ENCODE results near the gene ADARB2.

Gene ADARB2

GRCh38 chr10:1596482-1597099 is 140.7 kb downstream of the ADARB2 start:
- DNase-seq (ENCODE audit: low read depth, low spot score): no peak

DNA sequence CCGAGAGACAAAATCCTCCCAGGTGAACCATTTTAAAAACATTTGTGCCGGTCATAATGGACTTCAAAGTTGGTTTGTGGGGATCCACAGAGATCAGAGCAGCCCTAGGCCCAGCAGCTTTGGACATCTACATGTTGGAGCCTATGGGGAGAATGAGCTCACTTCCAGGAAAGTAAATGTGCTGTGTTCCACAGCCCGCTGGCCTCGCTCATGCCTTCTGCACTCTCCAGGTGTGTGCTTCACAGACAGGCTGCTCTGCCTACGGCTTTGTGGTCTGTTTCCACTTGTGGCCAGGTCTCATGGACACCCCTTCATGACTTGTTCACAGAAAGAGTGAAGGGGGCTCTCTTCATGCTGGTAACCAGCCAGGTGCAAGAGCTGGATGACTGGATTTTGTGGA is 141.6 kb downstream of the ADARB2 start:
- DNase-seq (ENCODE audit: low read depth, low spot score): no peak

DNA sequence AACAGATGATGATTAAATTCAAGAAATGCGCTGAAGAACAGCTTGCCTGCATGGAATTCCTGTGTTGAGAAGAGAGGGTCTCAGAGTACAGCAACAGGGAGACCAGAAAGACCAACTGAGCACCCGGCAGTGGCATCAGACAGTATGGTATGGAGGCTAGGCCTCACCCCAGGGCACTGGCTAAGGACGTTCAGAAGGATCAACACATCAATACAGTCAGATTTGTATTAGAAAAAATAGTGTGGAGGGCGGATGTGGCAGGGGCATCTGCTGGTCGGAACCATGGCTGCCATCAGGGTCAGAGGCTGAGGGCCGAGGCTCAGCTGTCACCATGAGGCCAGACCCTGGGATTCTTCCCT is 142.1 kb downstream of the ADARB2 start:
- no peak for DNase-seq (ENCODE audit: low read depth, low spot score)

- DNase-seq (ENCODE audit: low read depth, low spot score): no peak
These were observed 142.7 kb downstream of the ADARB2 start for GRCh38 chr10:1594372-1595241.

GRCh38 chr10:1591742-1592141 is 145.6 kb downstream of the ADARB2 start:
- no peak for DNase-seq (ENCODE audit: low read depth, low spot score)

DNA sequence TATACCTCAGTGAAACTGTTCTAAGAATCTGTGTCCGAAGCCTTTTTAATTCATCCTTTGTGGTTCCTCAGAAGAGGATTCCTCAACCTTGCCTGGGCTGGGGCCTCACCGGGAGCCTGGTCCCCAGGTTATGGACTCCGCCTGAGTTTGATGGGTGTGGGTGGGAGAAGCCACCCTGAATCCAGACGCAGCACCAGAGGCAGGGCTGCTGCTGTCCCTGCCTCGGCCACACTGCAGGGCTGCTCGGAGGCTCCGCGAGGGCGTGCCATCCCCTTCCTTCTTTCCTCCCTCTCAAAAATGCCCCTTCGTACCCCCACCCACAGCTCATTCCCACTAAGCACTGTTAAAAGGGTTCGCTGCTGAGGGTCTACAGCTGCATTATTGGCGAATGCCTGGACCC is 146.3 kb downstream of the ADARB2 start:
- no peak for DNase-seq (ENCODE audit: low read depth, low spot score)

- no peak for DNase-seq (ENCODE audit: low read depth, low spot score)
These were observed 148.1 kb downstream of the ADARB2 start for GRCh38 chr10:1589257-1589656.

DNA sequence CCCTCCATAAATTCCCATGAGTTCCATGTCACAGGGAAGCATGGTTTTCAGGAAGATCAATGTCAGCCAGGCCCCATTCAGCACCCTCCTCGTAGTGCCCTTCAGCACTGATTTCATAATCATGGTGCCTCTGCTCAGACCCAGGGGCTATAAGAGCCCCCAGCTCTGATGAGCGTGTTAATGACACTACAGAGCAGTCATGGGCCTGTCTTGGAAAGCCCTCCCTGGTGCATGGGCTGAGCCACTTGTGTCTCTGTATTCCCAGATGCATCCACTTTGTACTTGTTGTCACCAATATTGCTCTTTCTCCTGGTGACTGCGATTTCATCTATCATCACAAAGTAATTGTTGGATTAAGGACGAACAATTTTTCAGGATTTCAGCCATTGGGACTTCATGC is 154.6 kb downstream of the ADARB2 start:
- DNase-seq (ENCODE audit: low read depth, low spot score): no peak

- peak; percentile 19 for DNase-seq (ENCODE audit: low read depth, low spot score)
These were observed 156.1 kb downstream of the ADARB2 start for GRCh38 chr10:1581189-1581588.

GRCh38 chr10:1579671-1580070 is 157.7 kb downstream of the ADARB2 start:
- DNase-seq (ENCODE audit: low read depth, low spot score): no peak

- no peak for DNase-seq (ENCODE audit: low read depth, low spot score)
These were observed 158.2 kb downstream of the ADARB2 start for GRCh38 chr10:1579141-1579491.

DNA sequence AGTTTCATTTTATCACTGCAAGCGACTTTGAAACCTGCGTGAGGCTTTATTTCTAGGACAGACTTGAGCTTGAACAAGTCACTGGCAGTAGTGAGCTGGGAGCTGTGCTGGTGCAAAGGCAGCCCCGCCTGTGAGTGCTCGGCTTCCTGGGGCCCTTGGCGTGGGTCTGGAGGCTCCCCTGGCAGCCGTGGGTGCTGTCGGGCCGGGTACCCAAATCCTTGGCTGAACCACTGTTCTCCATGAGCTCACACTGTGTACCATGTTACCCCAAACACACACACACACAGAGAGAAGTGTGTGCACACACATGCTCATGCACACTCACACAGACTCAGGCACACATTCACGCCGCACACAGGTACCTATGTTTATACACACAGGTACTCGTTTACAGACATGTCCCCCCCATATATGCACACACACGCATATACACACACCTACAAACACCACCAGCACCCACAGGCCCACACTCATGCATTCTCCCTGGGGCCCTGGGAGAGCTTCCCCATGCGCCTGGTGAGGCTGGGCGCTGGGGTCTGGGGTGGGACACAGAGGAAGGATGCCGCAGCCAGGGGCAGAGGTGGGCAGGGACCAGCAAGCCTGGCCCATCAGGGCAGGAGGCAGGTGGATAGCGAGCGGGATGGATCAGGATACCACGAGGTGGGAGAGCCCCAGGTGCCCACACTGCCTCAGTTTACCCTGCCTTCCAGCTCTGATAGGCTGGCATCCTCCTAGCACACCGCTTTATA is 158.8 kb downstream of the ADARB2 start:
- no peak for DNase-seq (ENCODE audit: low read depth, low spot score)

DNA sequence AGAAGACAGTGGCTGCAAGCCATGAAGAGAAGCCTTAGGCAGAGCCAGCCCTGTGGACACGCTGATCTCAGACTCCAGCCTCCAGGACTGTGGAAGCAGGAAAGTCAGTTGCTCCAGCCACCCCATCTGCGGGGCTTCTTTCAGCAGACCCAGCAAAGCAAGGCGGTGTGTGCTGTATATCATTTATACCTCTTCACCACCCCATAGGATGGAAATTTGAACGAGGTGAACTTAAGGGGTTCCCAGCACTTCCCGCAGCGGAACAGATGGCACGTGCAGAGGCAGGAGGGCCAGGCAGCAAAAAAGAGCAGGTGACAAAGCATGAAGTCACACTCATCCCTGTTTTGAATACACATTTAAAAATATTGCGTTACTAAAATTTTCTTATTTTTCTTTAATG is 159.4 kb downstream of the ADARB2 start:
- DNase-seq (ENCODE audit: low read depth, low spot score): no peak

GRCh38 chr10:1577373-1577770 is 160.0 kb downstream of the ADARB2 start:
- no peak for DNase-seq (ENCODE audit: low read depth, low spot score)

DNA sequence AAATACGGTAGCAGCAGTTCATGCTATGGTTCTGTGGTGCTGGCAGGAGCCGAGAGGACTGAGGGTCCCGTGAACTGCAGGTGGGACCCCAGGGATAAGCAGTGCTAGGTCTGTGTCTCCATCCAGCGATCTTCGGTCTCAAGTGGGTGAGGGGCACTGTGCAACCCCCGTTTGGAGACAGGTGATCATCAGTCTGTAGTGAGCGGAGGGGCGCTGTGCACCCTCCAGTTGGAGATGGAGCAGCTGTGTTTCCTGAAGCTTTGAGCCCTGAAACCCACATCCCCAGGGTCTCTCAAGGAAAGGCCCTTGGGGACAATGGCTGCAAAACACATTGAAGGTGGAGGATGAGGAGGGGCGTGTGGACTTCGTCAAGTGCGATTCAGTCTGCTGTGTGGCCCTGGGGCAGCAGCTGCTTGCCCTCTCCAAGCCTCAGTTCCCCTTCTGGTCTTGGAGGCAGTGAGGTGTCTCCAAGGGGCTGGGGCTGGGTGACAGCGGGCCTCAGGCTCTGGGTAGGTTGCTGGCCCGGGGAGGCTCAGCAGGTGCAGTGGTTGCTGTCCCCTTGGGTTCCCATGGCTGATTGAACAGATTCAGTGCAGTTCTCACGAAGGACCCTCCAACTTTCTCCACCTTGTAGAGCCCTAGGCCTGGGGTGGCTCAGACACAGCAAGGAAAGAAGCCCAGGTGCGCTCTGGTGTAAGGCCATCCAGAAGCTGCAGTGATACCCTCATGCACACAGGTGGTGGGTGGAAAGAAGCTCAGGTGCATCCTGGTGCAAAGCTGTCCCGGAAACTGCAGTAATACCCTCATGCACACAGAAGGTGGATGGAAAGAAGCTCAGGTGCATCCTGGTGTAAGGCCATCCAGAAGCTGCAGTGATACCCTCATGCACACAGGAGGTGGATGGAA is 160.6 kb downstream of the ADARB2 start:
- DNase-seq (ENCODE audit: low read depth, low spot score): no peak

DNA sequence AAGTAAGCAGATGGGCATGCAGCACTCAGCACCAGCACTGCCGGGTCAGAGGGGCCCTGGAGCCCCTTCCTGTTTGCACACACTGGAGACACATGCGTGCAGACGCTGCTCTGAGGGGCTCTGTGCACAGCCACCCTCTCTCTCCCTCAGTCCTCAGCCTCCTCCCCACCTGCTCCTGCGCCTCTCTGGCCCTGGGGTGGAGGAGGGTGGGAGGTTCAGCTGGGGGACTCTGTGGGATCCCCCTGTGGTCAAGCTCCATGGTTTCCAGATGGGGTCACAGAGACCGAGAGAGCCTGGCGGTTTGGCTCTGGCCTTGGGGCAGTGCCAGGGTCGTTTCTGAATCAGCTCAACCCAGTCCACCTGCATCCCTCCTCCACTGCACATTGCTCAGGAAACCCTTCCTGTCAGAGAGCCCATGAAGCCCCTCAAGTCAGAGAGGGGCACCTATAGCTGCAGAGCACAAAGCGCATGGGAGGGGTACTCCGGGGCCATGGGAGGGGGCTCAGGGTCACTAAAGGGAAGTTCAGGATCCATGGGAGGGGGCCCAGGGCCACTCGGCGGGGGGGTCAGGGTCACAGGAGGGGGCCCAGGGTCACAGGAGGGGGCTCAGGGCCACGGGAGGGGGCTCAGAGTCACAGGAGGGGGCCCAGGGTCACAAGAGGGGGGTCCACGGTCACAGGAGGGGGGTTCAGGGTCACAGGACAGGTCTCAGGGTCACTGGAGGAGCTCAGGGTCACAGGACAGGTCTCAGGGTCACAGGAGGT is 161.7 kb downstream of the ADARB2 start:
- no peak for DNase-seq (ENCODE audit: low read depth, low spot score)

- DNase-seq (ENCODE audit: low read depth, low spot score): no peak
These were observed 162.6 kb downstream of the ADARB2 start for GRCh38 chr10:1574719-1575118.

DNA sequence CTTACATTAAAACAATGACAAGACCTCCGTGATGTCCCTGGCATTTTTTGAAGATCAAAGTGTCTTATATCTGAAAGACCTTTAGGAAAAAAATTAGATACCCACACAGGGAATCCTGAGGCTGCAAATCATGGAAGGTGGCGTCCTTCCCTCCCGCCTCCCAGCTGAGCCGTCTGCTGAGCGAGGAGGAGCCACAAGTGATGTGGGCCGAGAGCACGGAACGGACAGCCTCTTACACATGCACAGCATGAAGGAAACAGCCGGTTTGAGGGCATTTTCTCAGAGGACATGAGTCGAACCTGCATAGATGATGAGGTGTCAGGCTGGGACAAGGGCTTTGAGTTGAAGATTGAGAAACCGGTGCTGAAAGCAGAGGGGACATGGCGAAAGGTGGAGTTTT is 163.3 kb downstream of the ADARB2 start:
- no peak for DNase-seq (ENCODE audit: low read depth, low spot score)

GRCh38 chr10:1573334-1573969 is 163.9 kb downstream of the ADARB2 start:
- DNase-seq (ENCODE audit: low read depth, low spot score): no peak

GRCh38 chr10:1572519-1573333 is 164.6 kb downstream of the ADARB2 start:
- no peak for DNase-seq (ENCODE audit: low read depth, low spot score)

Data from ELF-1 (cell line).